HG03521 (cell line): ENCODE measurements around the gene RTN3.
"Not testable (repeated sequence)": the region's sequence is repeated elsewhere in the genome, so short reads cannot be mapped to it uniquely, and the experiment has no call there.

Source experiments
- ATAC-seq: cut with Tn5 transposase; IDR thresholded peaks from one replicate; pipeline ENCODE4 v1.9.1; 2021; ENCODE audit warnings: mild to moderate bottlenecking, moderate library complexity; ENCODE audit not compliant: unreplicated experiment

RTN3 gene

GRCh38 chr11:63767267-63767564 is 85.9 kb downstream of the RTN3 start:
- ATAC-seq, result no peak

- ATAC-seq, result no peak
Observed at GRCh38 chr11:63767565-63768236, 86.4 kb downstream of the RTN3 start.

GRCh38 chr11:63768237-63769041 is 87.1 kb downstream of the RTN3 start, which contains the start of gene ZFTA:
TSS of gene ZFTA (minus strand) at chr11:63768775. CDS start at chr11:63768622, 153 bp downstream.
- peak; percentile 60 for ATAC-seq

GRCh38 chr11:63769042-63769713 is 87.9 kb downstream of the RTN3 start:
- ATAC-seq, result peak; percentile 26

GRCh38 chr11:63769714-63770455 is 88.6 kb downstream of the RTN3 start:
- ATAC-seq, result no peak

- no peak for ATAC-seq
Observed at GRCh38 chr11:63770763-63771162, 89.5 kb downstream of the RTN3 start.

GRCh38 chr11:63771741-63772318 is 90.5 kb downstream of the RTN3 start:
- not testable (repeated sequence) for ATAC-seq

GRCh38 chr11:63775191-63775590 is 93.9 kb downstream of the RTN3 start:
- no peak for ATAC-seq

GRCh38 chr11:63779039-63779438 is 97.7 kb downstream of the RTN3 start:
- ATAC-seq, result no peak

GRCh38 chr11:63782749-63783148 is 101.4 kb downstream of the RTN3 start:
- no peak for ATAC-seq

- ATAC-seq, result no peak
Observed at GRCh38 chr11:63783925-63784592, 102.8 kb downstream of the RTN3 start.

- no peak for ATAC-seq
Observed at GRCh38 chr11:63785823-63786222, 104.5 kb downstream of the RTN3 start.

GRCh38 chr11:63791495-63792167 is 110.3 kb downstream of the RTN3 start:
- ATAC-seq, result no peak

GRCh38 chr11:63793161-63793560 is 111.9 kb downstream of the RTN3 start:
- no peak for ATAC-seq

GRCh38 chr11:63795066-63795465 is 113.8 kb downstream of the RTN3 start:
- ATAC-seq, result no peak

- ATAC-seq, result no peak
Observed at GRCh38 chr11:63800921-63801320, 119.6 kb downstream of the RTN3 start.

- no peak for ATAC-seq
Observed at GRCh38 chr11:63802637-63803414, 121.5 kb downstream of the RTN3 start.

GRCh38 chr11:63804259-63804658 is 123.0 kb downstream of the RTN3 start:
- no peak for ATAC-seq

GRCh38 chr11:63805844-63806415 is 124.6 kb downstream of the RTN3 start:
- ATAC-seq, result no peak
